Fibroblast of mammary gland (primary cell): Measurements from ENCODE around the gene TUB.

Experiments
- DNase-seq: peaks from one replicate; pipeline ENCODE4 v3.0.0-alpha.2; 2010; ENCODE audit warnings: low read depth
- H3K4me3 ChIP-seq: 2 replicates; pipeline ENCODE4 v1.5.1; 2011; ENCODE audit warnings: low read depth, mild to moderate bottlenecking, low read length, moderate library complexity; ENCODE audit not compliant: control insufficient read depth
- CTCF ChIP-seq: conservative IDR thresholded peaks from 2 replicates; pipeline ENCODE4 v1.5.1; 2011; ENCODE audit warnings: low read depth, low read length, inconsistent platforms; ENCODE audit not compliant: control insufficient read depth, insufficient read depth

TUB gene

DNA sequence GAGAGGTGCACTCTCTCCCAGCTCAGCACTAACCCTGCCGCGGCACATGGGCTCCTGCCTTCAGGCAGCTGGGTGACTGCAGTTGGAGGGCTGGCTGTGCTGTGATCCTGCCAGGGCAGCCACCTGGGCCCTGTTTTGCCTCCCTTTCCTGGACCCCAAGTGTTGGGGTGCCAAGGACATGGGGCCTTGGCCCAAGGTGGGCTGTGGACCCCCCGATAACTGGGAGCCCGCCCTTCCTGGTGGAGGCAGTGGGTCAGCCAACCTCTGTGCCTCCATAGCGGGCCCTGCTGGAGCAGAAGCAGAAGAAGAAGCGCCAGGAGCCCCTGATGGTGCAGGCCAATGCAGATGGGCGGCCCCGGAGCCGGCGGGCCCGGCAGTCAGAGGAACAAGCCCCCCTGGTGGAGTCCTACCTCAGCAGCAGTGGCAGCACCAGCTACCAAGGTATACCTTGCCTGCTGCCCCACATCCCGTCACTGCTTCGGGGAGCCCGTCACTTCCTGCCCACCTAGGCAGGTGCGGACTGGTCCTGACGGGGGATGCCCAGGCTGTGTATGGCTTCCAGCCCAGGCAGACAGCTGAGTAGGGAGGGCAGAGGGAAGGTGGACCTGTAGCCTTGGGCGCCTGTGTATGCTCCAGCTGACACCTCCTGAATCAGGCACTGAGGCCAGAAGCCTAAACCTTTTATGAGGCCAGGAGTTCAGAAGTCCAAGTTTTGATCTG lies 8.9 kb downstream of the TUB start:
- no peak for DNase-seq
- TF ChIP-seq CTCF: no peak
- no peak overlapping the region for H3K4me3 ChIP-seq

DNA sequence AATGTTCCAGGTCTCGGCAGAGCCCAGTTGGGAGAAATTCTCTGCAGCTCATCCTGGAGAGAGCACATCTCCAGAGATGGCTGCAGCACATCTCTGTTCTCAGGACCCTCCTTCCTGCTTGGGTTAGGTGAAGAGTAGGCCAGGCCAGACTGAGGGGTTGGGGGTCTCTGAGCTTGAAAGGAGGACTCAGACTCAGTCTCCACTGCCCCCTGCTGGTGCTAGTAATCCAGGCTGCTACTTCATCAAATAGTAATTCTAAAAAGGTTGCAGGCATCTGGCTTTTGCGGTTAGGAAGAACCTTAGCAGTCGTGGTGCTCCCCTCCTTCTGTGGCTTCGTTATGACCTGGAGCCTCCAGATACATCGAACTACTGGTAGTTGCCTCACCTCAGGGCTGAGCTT lies 9.7 kb downstream of the TUB start:
- TF ChIP-seq CTCF: peak; percentile 75
- DNase-seq: peak; percentile 49
- no peak overlapping the region for H3K4me3 ChIP-seq

DNA sequence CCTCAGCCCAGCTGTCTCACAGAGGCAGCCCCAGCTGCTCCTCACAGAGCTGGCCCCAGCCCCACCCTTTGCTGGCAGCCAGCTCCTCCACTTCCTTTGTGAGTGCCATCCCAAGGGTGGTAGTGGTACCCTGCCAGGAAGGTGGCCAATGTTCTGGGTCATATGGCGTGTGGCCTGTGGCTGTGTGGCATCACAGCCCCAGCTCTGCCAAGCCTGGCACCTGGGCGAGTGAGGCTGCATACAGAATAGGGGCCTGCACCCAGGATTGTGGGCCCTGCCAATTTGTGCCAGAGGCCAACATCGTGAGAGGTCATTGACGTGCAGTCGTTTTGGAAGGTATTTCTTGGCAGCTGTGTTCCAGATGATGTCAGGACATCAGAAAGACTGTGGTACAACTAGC lies 10.7 kb downstream of the TUB start:
- H3K4me3 ChIP-seq: no peak overlapping the region
- no peak for TF ChIP-seq CTCF
- no peak for DNase-seq

- peak; percentile 89 for TF ChIP-seq CTCF
- DNase-seq: peak; percentile 78
- no peak overlapping the region for H3K4me3 ChIP-seq
Measured at GRCh38 chr11:8092587-8093424, 11.8 kb downstream of the TUB start.

- DNase-seq: no peak
- TF ChIP-seq CTCF: no peak
- H3K4me3 ChIP-seq: no peak overlapping the region
Measured at GRCh38 chr11:8093931-8094575, 13.0 kb downstream of the TUB start.

GRCh38 chr11:8094656-8095055 lies 13.6 kb downstream of the TUB start:
- TF ChIP-seq CTCF: no peak
- no peak for DNase-seq
- no peak overlapping the region for H3K4me3 ChIP-seq
